ENCODE results near the gene ACP2. TPM values are rescaled to one million over a fixed set of nuclear protein-coding genes. Genes with fewer than 3 reads are reported as not detected.

ACP2 gene
- 9.5 and 12.1 TPM in 2 replicates for total RNA-seq

GRCh38 chr11:47248664-47249377 lies at the start of gene ACP2:
TSS of gene ACP2 (minus strand) at chr11:47248814. CDS start at chr11:47248789, 25 bp downstream.

GRCh38 chr11:47269829-47270305 lies 21.3 kb upstream of the ACP2 start, which contains the start of gene MADD:
TSS of gene MADD (plus strand) at chr11:47270133.

GRCh38 chr11:47257517-47258316 lies 9.1 kb upstream of the ACP2 start, which contains the start of gene NR1H3:
TSS of gene NR1H3 (plus strand) at chr11:47257996. CDS start at chr11:47259217, 1,221 bp downstream.

Other genes with a start within 250 kb of the ACP2 start
- 85.9 and 86.2 TPM in 2 replicates for gene ARFGAP2, start 71.9 kb downstream of the ACP2 start, total RNA-seq
- gene PACSIN3, start 62.4 kb downstream of the ACP2 start, total RNA-seq, result 37.8 and 43.4 TPM in 2 replicates
- gene DDB2, start 33.8 kb downstream of the ACP2 start, total RNA-seq, result 57.4 and 71.6 TPM in 2 replicates
- 28.5 and 33.5 TPM in 2 replicates for gene NR1H3, start 9.2 kb upstream of the ACP2 start, total RNA-seq
- gene MADD, start 21.3 kb upstream of the ACP2 start, total RNA-seq, result 9.6 and 14.6 TPM in 2 replicates
- gene MYBPC3, start 103.9 kb upstream of the ACP2 start, total RNA-seq, result not detected in 2 replicates
- 0.17 TPM in 1 of 2 replicates, not detected in the other for gene SPI1, start 129.7 kb upstream of the ACP2 start, total RNA-seq
- 36.7 and 49.2 TPM in 2 replicates for gene SLC39A13, start 159.8 kb upstream of the ACP2 start, total RNA-seq
- 159 and 200 TPM in 2 replicates for gene PSMC3, start 177.6 kb upstream of the ACP2 start, total RNA-seq
- gene RAPSN, start 200.3 kb upstream of the ACP2 start, total RNA-seq, result 0.16 and 0.34 TPM in 2 replicates